ENCODE measurements around the gene PTH2. TPM values are rescaled to one million over a fixed set of nuclear protein-coding genes. Genes with fewer than 3 reads are reported as not detected.
A peak's percentile ranks its signal among the peaks of the same experiment; 100 is the strongest.

PTH2 gene
- total RNA-seq, 3 donors from 2014 or later, result not detected

GRCh38 chr19:49459388-49459787, 36.1 kb upstream of the PTH2 start:
- H3K4me3 ChIP-seq, result no peak overlapping the region
- intact Hi-C loops (cut with DNase I, micrococcal nuclease), result no loop called here
- no peaks in the 10 kb centered on the region for H3K36me3 ChIP-seq (ENCODE audit: low read depth)
- no peak for ATAC-seq
- no peaks in the 10 kb centered on the region for H3K9me3 ChIP-seq
- no peak for TF ChIP-seq CTCF (IDR thresholded peaks at IDR 0.05)
- no peak for DNase-seq
- peaks cover 7% of the 10 kb centered on the region for H3K4me1 ChIP-seq (ENCODE audit: low read depth)

DNA sequence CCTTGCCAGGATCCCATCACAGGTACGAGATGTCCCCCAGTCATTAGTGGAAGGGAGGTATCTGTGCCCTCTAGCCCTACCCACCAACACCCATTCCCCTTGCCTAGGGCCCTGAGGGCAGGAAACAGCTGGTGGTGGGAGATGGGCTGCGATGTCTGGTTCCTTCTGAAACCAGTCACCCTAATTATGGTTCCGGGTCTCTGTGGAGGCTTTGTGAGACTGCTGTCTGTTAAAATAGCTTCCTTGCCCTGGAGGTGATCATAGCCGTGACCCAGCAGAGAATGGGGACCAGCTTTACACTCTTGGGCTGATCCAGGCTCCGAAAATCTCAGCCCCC, 35.3 kb upstream of the PTH2 start:
- H3K36me3 ChIP-seq (ENCODE audit: low read depth), result no peaks in the 10 kb centered on the region
- H3K9me3 ChIP-seq, result no peaks in the 10 kb centered on the region
- TF ChIP-seq CTCF (IDR thresholded peaks at IDR 0.05), result no peak
- H3K4me1 ChIP-seq (ENCODE audit: low read depth), result peaks cover 10% of the 10 kb centered on the region
- intact Hi-C loops (cut with DNase I, micrococcal nuclease), result no loop called here
- peak; percentile 17 for ATAC-seq
- DNase-seq, result no peak
- H3K4me3 ChIP-seq, result no peak overlapping the region

- intact Hi-C loops (cut with DNase I, micrococcal nuclease), result no loop called here
- no peak for TF ChIP-seq CTCF (IDR thresholded peaks at IDR 0.05)
- ATAC-seq (no peak), DNase-seq (no peak)
- H3K4me3 ChIP-seq, result no peak overlapping the region
- peaks cover 5% of the 10 kb centered on the region for H3K36me3 ChIP-seq (ENCODE audit: low read depth)
- H3K9me3 ChIP-seq, result no peaks in the 10 kb centered on the region
- H3K4me1 ChIP-seq (ENCODE audit: low read depth), result peaks cover 15% of the 10 kb centered on the region
Observed at GRCh38 chr19:49456326-49456725, 33.1 kb upstream of the PTH2 start.

- peaks cover 5% of the 10 kb centered on the region for H3K36me3 ChIP-seq (ENCODE audit: low read depth)
- DNase-seq (no peak), ATAC-seq (no peak)
- intact Hi-C loops (cut with DNase I, micrococcal nuclease), result no loop called here
- no peaks in the 10 kb centered on the region for H3K9me3 ChIP-seq
- H3K4me1 ChIP-seq (ENCODE audit: low read depth), result peaks cover 15% of the 10 kb centered on the region
- no peak overlapping the region for H3K4me3 ChIP-seq
- TF ChIP-seq CTCF (IDR thresholded peaks at IDR 0.05), result no peak
Observed at GRCh38 chr19:49455773-49456172, 32.5 kb upstream of the PTH2 start.

DNA sequence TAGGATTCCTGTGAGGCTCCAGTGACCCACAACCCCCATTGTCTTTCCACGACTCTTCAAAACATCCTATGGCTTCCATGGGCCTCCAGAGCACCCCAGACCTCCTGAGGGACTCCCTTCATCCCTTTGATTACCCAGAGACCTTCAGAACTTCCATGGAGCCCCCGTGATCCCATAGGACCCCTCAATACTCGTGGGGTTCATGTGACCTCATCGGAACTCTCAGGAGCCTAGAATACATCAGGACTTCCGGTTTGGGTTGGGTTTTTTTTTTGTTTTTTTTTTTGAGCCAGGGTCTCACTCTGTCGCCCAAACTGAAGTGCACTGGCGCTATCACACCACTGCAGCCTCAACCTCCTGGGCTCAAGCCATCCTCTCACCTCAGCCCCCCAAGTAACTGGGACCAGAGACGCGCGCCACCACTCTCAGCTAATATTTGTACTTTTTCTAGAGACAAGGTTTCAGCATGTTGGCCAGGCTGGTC, 30.6 kb upstream of the PTH2 start:
- Histone ChIP-seq H3K4me1 (ENCODE audit: low read depth) (peaks cover 18% of the 10 kb centered on the region), H3K4me3 (peak overlapping the region; percentile 36), H3K9me3 (no peaks in the 10 kb centered on the region), H3K36me3 (ENCODE audit: low read depth) (peaks cover 5% of the 10 kb centered on the region)
- intact Hi-C loops (cut with DNase I, micrococcal nuclease), result no loop called here
- TF ChIP-seq CTCF (IDR thresholded peaks at IDR 0.05), result no peak
- no peak for DNase-seq
- ATAC-seq, result no peak
